ENCODE measurements around the gene TUBA4A.
"Not testable (repeated sequence)": the region's sequence is repeated elsewhere in the genome, so short reads cannot be mapped to it uniquely, and the experiment has no call there.

Gene TUBA4A

GRCh38 chr2:219210886-219211362 lies 42.8 kb downstream of the TUBA4A start:
- no peak for DNase-seq (ENCODE audit: low spot score)

GRCh38 chr2:219210196-219210885 lies 43.4 kb downstream of the TUBA4A start:
- DNase-seq (ENCODE audit: low spot score), result no peak

- DNase-seq (ENCODE audit: low spot score), result no peak
Observed at GRCh38 chr2:219209236-219210195, 44.2 kb downstream of the TUBA4A start.

- peak; percentile 68 for DNase-seq (ENCODE audit: low spot score)
Observed at GRCh38 chr2:219207884-219208740, 45.6 kb downstream of the TUBA4A start.

GRCh38 chr2:219207134-219207883 lies 46.4 kb downstream of the TUBA4A start:
- DNase-seq (ENCODE audit: low spot score), result no peak

- DNase-seq (ENCODE audit: low spot score), result peak; percentile 98
Observed at GRCh38 chr2:219206328-219207133, 47.2 kb downstream of the TUBA4A start, which contains the start of gene ZFAND2B. Gene ZFAND2B, plus strand, starts transcription at chr2:219206782. Its CDS starts 206 bp downstream, at chr2:219206988.

DNA sequence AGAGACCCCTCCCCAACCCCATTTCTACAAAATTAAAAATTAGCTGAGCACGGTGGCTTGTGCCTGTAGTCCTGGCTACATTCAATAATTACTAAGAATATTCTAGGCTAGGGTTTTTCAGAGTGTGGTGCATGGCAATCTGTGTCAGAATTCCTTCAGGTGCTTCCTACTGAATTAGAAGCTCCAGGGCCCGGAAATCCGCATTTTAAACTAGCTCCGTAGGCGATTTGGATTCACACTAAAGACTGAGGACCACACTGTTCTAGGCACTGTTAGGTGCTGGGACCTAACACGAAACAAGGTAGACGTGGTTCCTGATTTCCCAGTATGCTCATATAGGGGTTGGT lies 47.8 kb downstream of the TUBA4A start:
- no peak for DNase-seq (ENCODE audit: low spot score)

DNA sequence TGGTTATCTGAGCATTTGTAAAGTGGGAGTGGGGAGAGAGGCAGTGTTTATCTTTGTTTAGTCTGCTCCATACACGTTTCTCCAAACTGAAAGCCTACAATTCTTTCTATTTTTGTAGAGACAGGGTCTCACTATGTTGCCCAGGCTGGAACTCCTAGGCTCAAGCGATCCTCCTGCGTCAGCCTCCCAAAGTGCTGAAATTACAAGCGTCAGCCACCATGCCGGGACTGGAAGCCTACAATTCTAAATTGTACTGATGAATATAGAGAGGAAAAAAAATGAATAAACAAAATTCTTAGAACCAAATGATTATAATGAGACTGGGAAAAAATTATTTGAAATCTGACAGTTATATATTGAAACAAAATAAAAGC lies 48.6 kb downstream of the TUBA4A start:
- no peak for DNase-seq (ENCODE audit: low spot score)

DNA sequence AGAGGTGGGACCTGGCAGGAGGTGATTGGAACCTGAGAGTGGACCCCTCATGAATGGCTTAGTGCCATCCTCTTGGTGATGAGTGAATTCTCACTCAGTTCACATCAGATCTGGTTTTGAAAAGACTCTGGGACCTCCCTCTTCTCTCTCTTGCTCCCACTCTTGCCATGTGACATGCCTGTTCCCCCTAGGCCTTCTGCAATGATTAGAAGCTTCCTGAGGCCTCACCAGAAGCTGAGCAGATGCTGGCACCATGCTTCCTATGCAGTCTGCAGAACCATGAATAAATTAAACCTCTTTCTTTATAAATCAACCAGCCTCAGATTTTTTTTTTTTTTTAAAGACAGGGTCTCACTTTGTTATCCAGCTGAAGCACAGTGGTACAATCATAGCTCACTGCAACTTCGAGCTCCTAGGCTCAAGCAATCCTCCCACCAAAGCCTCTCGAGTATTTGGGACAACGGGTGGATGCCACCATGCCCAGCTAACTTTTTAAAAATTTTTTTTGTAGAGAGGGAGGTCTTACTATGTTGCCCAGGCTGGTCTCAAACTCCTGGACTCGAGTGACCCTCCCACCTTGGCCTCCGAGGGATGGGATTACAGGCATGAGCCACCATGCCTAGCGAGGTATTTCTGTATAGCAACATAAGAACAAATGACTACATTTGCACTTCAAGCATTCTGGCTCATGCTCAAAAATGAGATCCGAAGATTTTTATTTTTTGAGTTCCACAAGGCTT lies 49.1 kb downstream of the TUBA4A start:
- no peak for DNase-seq (ENCODE audit: low spot score)

DNA sequence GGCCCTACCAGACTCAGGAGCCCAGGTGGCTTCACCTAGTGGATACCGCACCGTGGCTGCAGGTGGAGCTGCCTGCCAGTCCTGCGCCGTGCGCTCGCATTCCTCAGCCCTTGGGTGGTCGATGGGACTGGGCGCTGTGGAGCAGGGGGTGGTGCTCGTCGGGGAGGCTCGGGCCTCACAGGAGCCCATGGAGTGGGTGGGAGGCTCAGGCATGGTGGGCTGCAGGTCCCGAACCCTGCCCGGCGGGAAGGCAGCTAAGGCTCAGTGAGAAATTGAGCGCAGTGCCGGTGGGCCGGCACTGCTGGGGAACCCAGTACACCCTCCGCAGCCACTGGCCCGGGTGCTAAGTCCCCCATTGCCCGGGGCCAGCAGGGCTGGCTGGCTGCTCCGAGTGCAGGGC lies 52.4 kb downstream of the TUBA4A start:
- not testable (repeated sequence) for DNase-seq (ENCODE audit: low spot score)

DNA sequence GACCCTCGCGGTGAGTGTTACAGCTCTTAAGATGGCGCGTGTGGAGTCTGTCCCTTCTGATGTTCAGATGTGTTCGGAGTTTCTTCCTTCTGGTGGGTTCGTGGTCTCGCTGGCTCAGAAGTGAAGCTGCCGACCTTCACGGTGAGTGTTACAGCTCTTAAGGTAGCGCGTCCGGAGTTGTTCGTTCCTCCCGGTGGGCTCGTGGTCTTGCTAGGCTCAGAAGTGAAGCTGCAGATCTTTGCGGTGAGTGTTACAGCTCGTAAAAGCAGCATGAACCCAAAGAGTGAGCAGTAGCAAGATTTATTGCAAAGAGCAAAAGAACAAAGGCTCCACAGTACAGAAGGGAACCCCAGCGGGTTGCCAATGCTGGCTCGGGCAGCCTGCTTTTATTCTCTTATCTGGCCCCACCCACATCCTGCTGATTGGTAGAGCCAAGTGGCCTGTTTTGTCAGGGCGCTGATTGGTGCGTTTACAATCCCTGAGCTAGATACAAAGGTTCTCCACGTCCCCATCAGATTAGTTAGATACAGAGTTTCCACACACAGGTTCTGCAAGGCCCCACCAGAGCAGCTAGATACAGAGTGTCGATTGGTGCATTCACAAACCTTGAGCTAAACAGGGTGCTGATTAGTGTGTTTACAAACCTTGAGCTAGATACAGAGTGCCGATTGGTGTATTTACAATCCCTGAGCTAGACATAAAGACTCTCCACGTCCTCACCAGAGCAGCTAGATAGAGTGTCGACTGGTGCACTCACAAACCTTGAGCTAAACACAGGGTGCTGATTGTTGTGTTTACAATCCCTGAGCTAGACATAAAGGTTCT lies 53.0 kb downstream of the TUBA4A start:
- DNase-seq (ENCODE audit: low spot score), result not testable (repeated sequence)
